HG02884 (cell line): Measurements from ENCODE around the gene CDH4.

Source experiments
- ATAC-seq: cut with Tn5 transposase; IDR thresholded peaks from one replicate; pipeline ENCODE4 v1.9.1; 2021; ENCODE audit warnings: mild to moderate bottlenecking, moderate library complexity; ENCODE audit not compliant: unreplicated experiment

Gene CDH4

GRCh38 chr20:61895686-61896057 lies 643.6 kb downstream of the CDH4 start:
- ATAC-seq = no peak

- ATAC-seq = no peak
Observed at GRCh38 chr20:61896058-61896961, 644.2 kb downstream of the CDH4 start.

GRCh38 chr20:61897401-61898295 lies 645.6 kb downstream of the CDH4 start:
- no peak for ATAC-seq

- no peak for ATAC-seq
Observed at GRCh38 chr20:61898405-61898804, 646.3 kb downstream of the CDH4 start.

- no peak for ATAC-seq
Observed at GRCh38 chr20:61900011-61900944, 648.2 kb downstream of the CDH4 start.

- no peak for ATAC-seq
Observed at GRCh38 chr20:61900945-61901293, 648.9 kb downstream of the CDH4 start.

- ATAC-seq = no peak
Observed at GRCh38 chr20:61901392-61902220, 649.5 kb downstream of the CDH4 start.

- ATAC-seq = no peak
Observed at GRCh38 chr20:61902221-61902869, 650.3 kb downstream of the CDH4 start.

GRCh38 chr20:61903575-61904340 lies 651.7 kb downstream of the CDH4 start:
- no peak for ATAC-seq

- ATAC-seq = no peak
Observed at GRCh38 chr20:61904456-61904855, 652.4 kb downstream of the CDH4 start.

- ATAC-seq = no peak
Observed at GRCh38 chr20:61905781-61906523, 653.9 kb downstream of the CDH4 start.

- ATAC-seq = no peak
Observed at GRCh38 chr20:61907081-61907891, 655.2 kb downstream of the CDH4 start.

- ATAC-seq = no peak
Observed at GRCh38 chr20:61908057-61909026, 656.3 kb downstream of the CDH4 start.

GRCh38 chr20:61909028-61909427 lies 657.0 kb downstream of the CDH4 start:
- no peak for ATAC-seq

GRCh38 chr20:61909821-61910220 lies 657.8 kb downstream of the CDH4 start:
- ATAC-seq = no peak

- ATAC-seq = no peak
Observed at GRCh38 chr20:61911824-61912223, 659.8 kb downstream of the CDH4 start.
